ENCODE results near the gene NUDCD3.

GRCh38 chr7:44536090-44536489 is 45.6 kb upstream of the NUDCD3 start:
- TF ChIP-seq, protein P1, sequence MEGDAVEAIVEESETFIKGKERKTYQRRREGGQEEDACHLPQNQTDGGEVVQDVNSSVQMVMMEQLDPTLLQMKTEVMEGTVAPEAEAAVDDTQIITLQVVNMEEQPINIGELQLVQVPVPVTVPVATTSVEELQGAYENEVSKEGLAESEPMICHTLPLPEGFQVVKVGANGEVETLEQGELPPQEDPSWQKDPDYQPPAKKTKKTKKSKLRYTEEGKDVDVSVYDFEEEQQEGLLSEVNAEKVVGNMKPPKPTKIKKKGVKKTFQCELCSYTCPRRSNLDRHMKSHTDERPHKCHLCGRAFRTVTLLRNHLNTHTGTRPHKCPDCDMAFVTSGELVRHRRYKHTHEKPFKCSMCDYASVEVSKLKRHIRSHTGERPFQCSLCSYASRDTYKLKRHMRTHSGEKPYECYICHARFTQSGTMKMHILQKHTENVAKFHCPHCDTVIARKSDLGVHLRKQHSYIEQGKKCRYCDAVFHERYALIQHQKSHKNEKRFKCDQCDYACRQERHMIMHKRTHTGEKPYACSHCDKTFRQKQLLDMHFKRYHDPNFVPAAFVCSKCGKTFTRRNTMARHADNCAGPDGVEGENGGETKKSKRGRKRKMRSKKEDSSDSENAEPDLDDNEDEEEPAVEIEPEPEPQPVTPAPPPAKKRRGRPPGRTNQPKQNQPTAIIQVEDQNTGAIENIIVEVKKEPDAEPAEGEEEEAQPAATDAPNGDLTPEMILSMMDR (conservative IDR thresholded peaks at IDR 0.05; ENCODE audit: low read depth, low read length): no peak
- TF ChIP-seq EZH2phosphoT487 (IDR thresholded peaks at IDR 0.05; ENCODE audit: borderline replicate concordance, low read length): no peak

Data from PC-3 (cell line).